ENCODE data around the gene GSTA3.

- TF ChIP-seq ZNF658 (tag by site-specific recombination; IDR thresholded peaks at IDR 0.05), result no peak
- no peak for TF ChIP-seq ZNF596 (tag by site-specific recombination; IDR thresholded peaks at IDR 0.05)
- no peak for TF ChIP-seq ZNF704 (tag by site-specific recombination; IDR thresholded peaks at IDR 0.05)
Measured at GRCh38 chr6:52876056-52876787, 33.3 kb downstream of the GSTA3 start.
